Gastroesophageal sphincter (tissue), 3 donors: Measurements from ENCODE around the gene CCDC80.

Experiments used
- EP300 ChIP-seq: sonication (generic); formaldehyde crosslinking; IDR thresholded peaks from one replicate; pipeline ENCODE4 v1.6.1; 2017; ENCODE audit warnings: antibody characterized with exemption, mild to moderate bottlenecking
- POLR2A ChIP-seq, 2 donors: fragments of 450-650 bp; IDR thresholded peaks; one replicate each; pipeline ENCODE4 v1.6.1; 2017; ENCODE audit warnings: antibody characterized with exemption in 2 of 2, mild to moderate bottlenecking in 2 of 2, moderate library complexity in 1 of 2
- POLR2AphosphoS5 ChIP-seq: sonication (generic); formaldehyde crosslinking; IDR thresholded peaks from one replicate; pipeline ENCODE4 v1.6.1; 2017; ENCODE audit warnings: antibody characterized with exemption
- TF ChIP-seq, protein P1 (sequence below), 4 experiments: fragments of 200-600 bp in 2 of 4; fragments of 450-650 bp in 2 of 4; sonication (generic) in 1 of 4; IDR thresholded peaks; one replicate each; pipeline ENCODE4 v1.5.1; 2017 to 2019; ENCODE audit warnings: antibody characterized with exemption in 4 of 4, mild to moderate bottlenecking in 2 of 4, moderate library complexity in 2 of 4

DNA sequence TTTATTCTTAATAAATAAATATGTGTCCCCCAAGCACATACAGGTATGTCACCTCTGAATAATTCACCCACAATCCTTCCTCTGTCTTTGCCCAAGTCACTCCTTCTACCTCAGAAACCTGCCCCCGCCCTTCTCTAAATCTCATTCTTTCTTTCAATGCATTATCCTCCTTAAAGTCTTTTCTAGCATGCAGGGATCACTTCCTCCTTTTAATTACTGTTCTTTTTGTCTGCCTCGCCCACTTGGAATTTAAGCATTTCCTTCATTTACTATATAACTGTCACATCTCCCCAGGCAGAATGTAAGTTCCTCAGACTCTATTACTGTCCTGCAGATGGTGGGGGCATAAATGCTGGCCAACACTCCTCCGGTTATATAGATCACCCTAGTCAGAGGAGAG, 7.8 kb downstream of the CCDC80 start:
- TF ChIP-seq, protein P1, sequence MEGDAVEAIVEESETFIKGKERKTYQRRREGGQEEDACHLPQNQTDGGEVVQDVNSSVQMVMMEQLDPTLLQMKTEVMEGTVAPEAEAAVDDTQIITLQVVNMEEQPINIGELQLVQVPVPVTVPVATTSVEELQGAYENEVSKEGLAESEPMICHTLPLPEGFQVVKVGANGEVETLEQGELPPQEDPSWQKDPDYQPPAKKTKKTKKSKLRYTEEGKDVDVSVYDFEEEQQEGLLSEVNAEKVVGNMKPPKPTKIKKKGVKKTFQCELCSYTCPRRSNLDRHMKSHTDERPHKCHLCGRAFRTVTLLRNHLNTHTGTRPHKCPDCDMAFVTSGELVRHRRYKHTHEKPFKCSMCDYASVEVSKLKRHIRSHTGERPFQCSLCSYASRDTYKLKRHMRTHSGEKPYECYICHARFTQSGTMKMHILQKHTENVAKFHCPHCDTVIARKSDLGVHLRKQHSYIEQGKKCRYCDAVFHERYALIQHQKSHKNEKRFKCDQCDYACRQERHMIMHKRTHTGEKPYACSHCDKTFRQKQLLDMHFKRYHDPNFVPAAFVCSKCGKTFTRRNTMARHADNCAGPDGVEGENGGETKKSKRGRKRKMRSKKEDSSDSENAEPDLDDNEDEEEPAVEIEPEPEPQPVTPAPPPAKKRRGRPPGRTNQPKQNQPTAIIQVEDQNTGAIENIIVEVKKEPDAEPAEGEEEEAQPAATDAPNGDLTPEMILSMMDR (IDR thresholded peaks at IDR 0.05) = no peak
- TF ChIP-seq POLR2AphosphoS5 = no peak
- no peak for TF ChIP-seq POLR2A (IDR thresholded peaks at IDR 0.05)
- TF ChIP-seq EP300 = no peak
